Measurements from ENCODE around the gene INPP4B. TPM values are rescaled to one million over a fixed set of nuclear protein-coding genes. Genes with fewer than 3 reads are reported as not detected.

The INPP4B gene
- total RNA-seq, 2 experiments from 2014 or later: 42.9 to 44.0 TPM

- POLR2A ChIA-PET: no interaction called here
- CTCF ChIA-PET: no interaction called here
These were observed 495.2 kb downstream of the INPP4B start for GRCh38 chr4:142350871-142351270.

GRCh38 chr4:142348613-142349021 is 497.5 kb downstream of the INPP4B start:
- POLR2A ChIA-PET: no interaction called here

GRCh38 chr4:142347241-142347640 is 498.9 kb downstream of the INPP4B start:
- ChIA-PET POLR2A (no interaction called here), CTCF (no interaction called here)

More at GRCh38 chr4:142348613-142349021, 497.5 kb downstream of the INPP4B start:
- CTCF ChIA-PET: interaction anchor here (0.6 kb wide), 1 partner anchor 17 kb away, joined by 3 read pairs; no protein-coding TSS in a partner anchor

- ChIA-PET POLR2A (no interaction called here), CTCF (interaction anchor here (1.1 kb wide), 1 partner anchor 10 kb away, joined by 3 read pairs; no protein-coding TSS in a partner anchor)
These were observed 500.2 kb downstream of the INPP4B start for GRCh38 chr4:142345924-142346323.

- ChIA-PET POLR2A (no interaction called here), CTCF (no interaction called here)
These were observed 504.8 kb downstream of the INPP4B start for GRCh38 chr4:142341268-142341667.

- ChIA-PET CTCF (no interaction called here), POLR2A (no interaction called here)
These were observed 507.0 kb downstream of the INPP4B start for GRCh38 chr4:142339053-142339452.

GRCh38 chr4:142336251-142336934 is 509.7 kb downstream of the INPP4B start:
- ChIA-PET POLR2A (no interaction called here), CTCF (no interaction called here)

GRCh38 chr4:142334931-142335330 is 511.2 kb downstream of the INPP4B start:
- POLR2A ChIA-PET: no interaction called here
- CTCF ChIA-PET: interaction anchor here (1.6 kb wide), 1 partner anchor 11 kb away, joined by 4 read pairs; no protein-coding TSS in a partner anchor

- ChIA-PET POLR2A (interaction anchor here (0.6 kb wide), 1 partner anchor 1157 kb away, joined by 3 read pairs; no protein-coding TSS in a partner anchor), CTCF (no interaction called here)
These were observed 514.5 kb downstream of the INPP4B start for GRCh38 chr4:142331646-142332045.

- CTCF ChIA-PET: no interaction called here
- POLR2A ChIA-PET: interaction anchor here (0.6 kb wide), 1 partner anchor 1158 kb away, joined by 3 read pairs; no protein-coding TSS in a partner anchor
These were observed 515.0 kb downstream of the INPP4B start for GRCh38 chr4:142331132-142331531.

- ChIA-PET POLR2A (no interaction called here), CTCF (no interaction called here)
These were observed 515.8 kb downstream of the INPP4B start for GRCh38 chr4:142330311-142330710.

- ChIA-PET CTCF (no interaction called here), POLR2A (no interaction called here)
These were observed 516.8 kb downstream of the INPP4B start for GRCh38 chr4:142329313-142329712.

- ChIA-PET CTCF (no interaction called here), POLR2A (interaction anchor here (0.6 kb wide), 1 partner anchor 62 kb away, joined by 3 read pairs; no protein-coding TSS in a partner anchor)
These were observed 519.9 kb downstream of the INPP4B start for GRCh38 chr4:142326181-142326580.

- ChIA-PET CTCF (interaction anchor here (0.9 kb wide), 1 partner anchor 10 kb away, joined by 4 read pairs; no protein-coding TSS in a partner anchor), POLR2A (no interaction called here)
These were observed 521.5 kb downstream of the INPP4B start for GRCh38 chr4:142324572-142324971.

GRCh38 chr4:142322996-142323395 is 523.1 kb downstream of the INPP4B start:
- CTCF ChIA-PET: no interaction called here
- POLR2A ChIA-PET: no interaction called here

GRCh38 chr4:142318280-142318679 is 527.8 kb downstream of the INPP4B start:
- ChIA-PET POLR2A (no interaction called here), CTCF (interaction anchor here (0.8 kb wide), 1 partner anchor 159 kb away, joined by 3 read pairs; no protein-coding TSS in a partner anchor)

- CTCF ChIA-PET: no interaction called here
These were observed 529.2 kb downstream of the INPP4B start for GRCh38 chr4:142316913-142317312.

GRCh38 chr4:142316025-142316424 is 530.1 kb downstream of the INPP4B start:
- ChIA-PET CTCF (interaction anchor here (0.6 to 1.2 kb wide), 2 partner anchors 11 to 18 kb away, joined by 3 read pairs; no protein-coding TSS in a partner anchor), POLR2A (no interaction called here)

More at GRCh38 chr4:142316913-142317312, 529.2 kb downstream of the INPP4B start:
- POLR2A ChIA-PET: no interaction called here

GRCh38 chr4:142314686-142315085 is 531.4 kb downstream of the INPP4B start:
- CTCF ChIA-PET: no interaction called here
- POLR2A ChIA-PET: no interaction called here

- CTCF ChIA-PET: no interaction called here
- POLR2A ChIA-PET: no interaction called here
These were observed 531.9 kb downstream of the INPP4B start for GRCh38 chr4:142314247-142314646.

GRCh38 chr4:142312391-142312790 is 533.7 kb downstream of the INPP4B start:
- ChIA-PET POLR2A (no interaction called here), CTCF (no interaction called here)

GRCh38 chr4:142311916-142312315 is 534.2 kb downstream of the INPP4B start:
- ChIA-PET POLR2A (no interaction called here), CTCF (no interaction called here)

Measured in activated CD8-positive, alpha-beta memory T cell treated with anti-CD3 and anti-CD28 coated beads for 36 hours (primary cell).